ENCODE measurements around the gene ABI2.

DNA sequence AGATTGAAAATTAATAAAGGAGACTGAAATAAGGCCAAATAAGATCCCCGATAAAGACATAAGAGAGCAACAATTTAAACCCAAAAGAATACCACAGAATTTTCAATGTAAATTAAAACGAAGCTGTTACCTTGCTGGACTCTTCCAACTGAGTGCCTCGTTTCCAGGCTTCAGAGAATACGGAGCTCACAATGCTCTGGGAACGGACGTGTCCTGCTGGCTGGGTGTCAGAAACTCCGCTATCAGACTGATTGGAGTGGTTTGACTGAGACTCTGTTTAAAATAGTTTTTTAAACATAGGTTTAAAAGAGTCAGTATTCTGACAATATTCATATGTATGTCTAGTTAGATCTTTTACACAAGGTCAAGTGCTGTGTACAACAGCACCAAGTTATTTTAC lies 116.5 kb downstream of the ABI2 start:
- TF ChIP-seq POLR2A (IDR thresholded peaks at IDR 0.05): no peak
- TF ChIP-seq, protein P1, sequence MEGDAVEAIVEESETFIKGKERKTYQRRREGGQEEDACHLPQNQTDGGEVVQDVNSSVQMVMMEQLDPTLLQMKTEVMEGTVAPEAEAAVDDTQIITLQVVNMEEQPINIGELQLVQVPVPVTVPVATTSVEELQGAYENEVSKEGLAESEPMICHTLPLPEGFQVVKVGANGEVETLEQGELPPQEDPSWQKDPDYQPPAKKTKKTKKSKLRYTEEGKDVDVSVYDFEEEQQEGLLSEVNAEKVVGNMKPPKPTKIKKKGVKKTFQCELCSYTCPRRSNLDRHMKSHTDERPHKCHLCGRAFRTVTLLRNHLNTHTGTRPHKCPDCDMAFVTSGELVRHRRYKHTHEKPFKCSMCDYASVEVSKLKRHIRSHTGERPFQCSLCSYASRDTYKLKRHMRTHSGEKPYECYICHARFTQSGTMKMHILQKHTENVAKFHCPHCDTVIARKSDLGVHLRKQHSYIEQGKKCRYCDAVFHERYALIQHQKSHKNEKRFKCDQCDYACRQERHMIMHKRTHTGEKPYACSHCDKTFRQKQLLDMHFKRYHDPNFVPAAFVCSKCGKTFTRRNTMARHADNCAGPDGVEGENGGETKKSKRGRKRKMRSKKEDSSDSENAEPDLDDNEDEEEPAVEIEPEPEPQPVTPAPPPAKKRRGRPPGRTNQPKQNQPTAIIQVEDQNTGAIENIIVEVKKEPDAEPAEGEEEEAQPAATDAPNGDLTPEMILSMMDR (IDR thresholded peaks at IDR 0.05): no peak
- TF ChIP-seq POLR2AphosphoS5 (IDR thresholded peaks at IDR 0.05; ENCODE audit: insufficient read depth in 1 of 2, low read depth in 1 of 2): no peak

All from vagina (tissue), 2 donors.